Activated CD4-positive, alpha-beta T cell treated with anti-CD3 and anti-CD28 coated beads, Interleukin-2, amount 50 U/mL, for 16 hours (primary cell): Measurements from ENCODE around the gene TNNI3K.

ENCODE experiments used
- DNase-seq: peaks from one replicate; pipeline ENCODE4 v3.0.0-alpha.2; 2020

TNNI3K gene

GRCh38 chr1:74452035-74452434 lies 216.8 kb downstream of the TNNI3K start:
- DNase-seq: no peak

DNA sequence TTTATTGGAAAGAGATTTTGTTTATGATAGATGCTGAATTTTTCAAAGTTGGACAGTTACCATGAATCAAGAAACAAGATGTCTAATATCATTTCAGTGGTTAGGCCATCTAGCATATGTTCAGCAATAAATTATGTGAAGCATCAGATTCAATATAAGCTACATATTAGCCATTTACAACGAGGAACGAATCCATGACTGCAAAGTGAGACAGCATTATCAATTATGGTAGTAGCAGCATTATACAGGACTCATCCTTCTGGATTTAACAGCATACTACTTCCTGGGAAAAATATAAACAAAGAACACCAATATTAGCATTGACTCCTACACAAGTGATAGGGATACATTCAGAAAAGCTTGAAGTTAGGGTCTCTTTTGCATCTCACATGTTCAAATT lies 218.1 kb downstream of the TNNI3K start:
- DNase-seq: no peak

DNA sequence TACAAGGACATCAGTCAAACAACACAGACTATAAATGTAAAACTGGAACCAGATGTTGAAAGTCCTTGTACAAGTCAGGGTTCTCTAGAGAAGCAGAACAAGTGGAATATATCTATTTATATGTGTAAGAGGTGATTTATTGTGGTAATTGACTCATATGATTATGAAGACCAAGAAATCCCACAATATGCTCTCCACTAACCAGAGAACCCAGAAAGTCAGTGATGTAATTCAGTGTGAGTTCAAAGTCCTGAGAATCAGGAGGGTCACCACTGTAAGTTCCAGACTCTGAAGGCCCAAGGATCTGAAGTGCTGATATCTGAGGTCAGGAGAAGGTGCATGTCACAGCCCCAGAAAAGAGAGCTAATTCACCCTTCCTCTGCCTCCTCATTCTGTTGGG lies 220.2 kb downstream of the TNNI3K start:
- DNase-seq: no peak

DNA sequence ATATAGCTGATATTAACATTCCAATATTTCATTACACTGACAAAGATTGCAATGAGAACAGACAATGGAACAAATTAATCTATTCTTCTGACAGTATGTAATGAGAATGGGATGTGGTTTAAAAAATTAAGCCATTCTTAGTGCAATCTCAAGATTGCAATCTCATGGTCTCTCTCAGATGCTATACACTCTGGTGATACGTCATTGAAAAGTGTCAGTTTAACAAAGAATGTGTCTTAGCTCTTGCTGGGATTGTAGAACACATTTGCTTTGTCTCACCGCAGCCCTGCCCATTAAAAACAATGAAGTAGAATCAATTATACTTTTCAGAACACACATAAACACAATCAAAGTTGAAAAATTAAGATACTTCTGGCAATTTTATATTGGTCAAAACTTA lies 222.1 kb downstream of the TNNI3K start:
- DNase-seq: no peak

DNA sequence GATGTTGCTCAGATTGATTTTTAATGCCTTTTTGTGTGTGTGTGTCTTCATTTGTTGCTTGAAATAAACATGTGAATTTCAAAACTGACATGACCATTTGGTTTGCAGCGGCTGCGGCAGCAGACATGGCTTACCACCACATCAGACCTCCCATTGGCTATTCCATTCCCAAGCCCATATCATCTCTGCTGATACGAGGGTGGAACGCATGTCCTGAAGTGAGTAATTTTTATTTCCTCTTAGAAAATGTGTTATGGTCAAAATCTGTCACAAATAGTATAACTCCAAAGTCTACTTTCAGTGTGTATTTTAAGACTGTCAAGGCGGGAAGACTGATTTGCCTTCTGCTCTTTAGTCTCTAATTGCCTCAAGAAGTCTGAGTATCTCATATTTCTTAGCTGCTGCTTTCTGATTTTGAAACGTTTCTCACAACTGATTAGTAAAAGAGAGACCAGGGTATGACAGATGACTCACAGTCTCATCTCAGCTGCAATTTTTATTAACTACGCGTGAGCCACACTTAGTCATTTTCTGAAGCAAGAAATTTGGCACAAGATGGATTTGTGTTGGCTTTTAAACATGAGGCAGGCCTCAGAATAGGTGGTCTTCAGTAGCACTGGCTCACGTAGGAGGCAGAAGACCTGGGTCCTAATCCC lies 228.3 kb downstream of the TNNI3K start:
- DNase-seq: peak; percentile 74

- DNase-seq: no peak
These were observed 228.8 kb downstream of the TNNI3K start for GRCh38 chr1:74464037-74464436.

GRCh38 chr1:74465193-74465681 lies 230.1 kb downstream of the TNNI3K start:
- no peak for DNase-seq

GRCh38 chr1:74467786-74468377 lies 232.7 kb downstream of the TNNI3K start:
- no peak for DNase-seq

GRCh38 chr1:74468982-74469603 lies 233.9 kb downstream of the TNNI3K start:
- peak; percentile 20 for DNase-seq

GRCh38 chr1:74470251-74470650 lies 235.1 kb downstream of the TNNI3K start:
- DNase-seq: no peak

DNA sequence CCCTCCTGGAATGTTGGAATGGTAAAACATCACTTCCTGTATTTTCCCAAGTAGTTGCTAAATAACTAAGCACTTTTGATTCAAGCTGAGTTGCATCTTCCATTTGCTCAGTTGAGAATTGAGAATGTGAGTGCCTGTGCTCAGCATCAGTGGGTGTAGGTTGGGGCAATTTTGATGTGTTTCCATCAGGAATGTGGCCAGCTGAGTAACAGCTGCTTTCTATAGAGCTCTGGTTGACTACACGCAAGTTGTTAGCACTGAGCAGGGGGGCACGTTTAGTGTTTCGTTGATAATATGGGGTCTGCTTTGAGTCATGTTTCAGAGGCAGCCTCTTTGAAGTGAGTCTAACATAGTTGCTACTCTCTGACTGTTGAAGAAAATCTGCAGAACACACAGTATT lies 235.7 kb downstream of the TNNI3K start:
- DNase-seq: no peak

DNA sequence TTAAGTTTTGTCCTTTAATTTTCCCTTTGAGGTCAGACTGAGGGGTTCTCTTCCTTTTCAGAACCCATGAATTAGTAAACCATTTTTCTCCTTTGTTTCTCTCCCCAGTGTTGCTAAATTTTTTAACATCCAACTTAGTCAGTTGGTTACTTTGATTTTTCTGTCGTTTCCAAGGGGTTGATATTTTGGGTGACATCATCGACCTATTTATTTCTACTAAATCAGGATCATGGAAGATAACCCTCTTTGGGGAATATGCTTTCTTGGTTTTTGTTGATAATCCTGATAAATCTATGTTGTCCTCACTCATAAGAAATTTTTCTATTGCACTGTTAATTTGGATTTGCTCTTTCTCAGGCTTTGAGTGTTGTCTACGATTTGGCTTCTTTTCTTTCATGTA lies 236.3 kb downstream of the TNNI3K start:
- no peak for DNase-seq

DNA sequence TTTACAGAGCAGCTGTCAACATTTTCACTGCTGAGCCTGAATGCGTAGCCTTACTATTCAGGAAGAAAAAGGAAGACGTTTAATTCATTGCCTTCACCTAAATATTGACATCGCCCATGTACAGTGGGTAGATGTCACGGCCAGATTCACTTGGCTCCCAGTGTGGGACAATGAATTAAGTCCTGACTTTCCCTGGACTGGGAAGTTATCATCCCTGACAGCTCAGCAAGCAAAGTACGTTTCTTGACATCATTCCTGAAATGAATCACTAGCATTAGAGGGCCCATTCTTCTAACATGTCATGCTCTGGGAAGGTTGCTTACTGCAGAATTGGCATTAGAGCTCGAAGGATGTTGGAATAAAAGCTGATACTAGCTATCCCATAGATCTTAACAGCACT lies 239.4 kb downstream of the TNNI3K start:
- no peak for DNase-seq

- no peak for DNase-seq
These were observed 243.8 kb downstream of the TNNI3K start for GRCh38 chr1:74478979-74479378.

GRCh38 chr1:74480068-74480467 lies 244.9 kb downstream of the TNNI3K start:
- DNase-seq: no peak

- no peak for DNase-seq
These were observed 246.4 kb downstream of the TNNI3K start for GRCh38 chr1:74481607-74482006.

- no peak for DNase-seq
These were observed 250.4 kb downstream of the TNNI3K start for GRCh38 chr1:74485622-74486021.

DNA sequence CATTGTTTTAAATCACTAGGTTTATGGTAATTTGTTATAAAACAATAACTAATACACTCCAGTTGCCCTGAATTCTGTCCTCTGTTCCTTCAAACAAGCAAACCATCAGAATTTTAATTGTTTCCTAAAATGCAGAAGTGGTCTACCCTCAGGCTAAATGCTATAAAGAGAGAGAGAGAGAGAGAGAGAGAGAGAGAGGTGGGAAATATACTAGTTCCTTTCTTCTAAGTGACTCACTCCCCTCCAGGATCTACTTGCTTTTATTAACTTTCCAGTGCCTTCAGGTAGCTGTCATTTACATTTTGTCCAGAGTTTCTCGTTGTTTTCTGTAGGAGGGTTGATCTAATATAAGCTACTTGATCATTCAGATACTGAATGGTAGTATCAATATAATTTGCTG lies 250.8 kb downstream of the TNNI3K start:
- DNase-seq: no peak

DNA sequence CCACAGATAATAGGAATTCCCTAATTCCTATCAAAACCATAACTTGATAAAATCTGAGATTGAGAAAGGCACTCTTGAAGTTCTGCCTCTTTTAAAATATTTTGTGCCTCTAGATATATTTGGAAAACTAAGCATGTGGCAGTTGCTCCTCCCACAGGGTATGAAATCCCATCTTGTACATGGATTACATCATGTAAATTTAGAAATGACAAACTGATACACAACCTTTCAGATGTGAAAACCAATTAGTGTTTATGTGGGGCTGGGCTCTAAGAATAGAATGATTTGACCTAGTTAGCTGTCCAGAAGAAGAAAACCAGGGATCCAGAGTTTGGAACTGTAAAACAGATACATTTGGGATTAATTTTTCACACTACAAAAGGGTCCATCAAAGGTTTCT lies 261.5 kb downstream of the TNNI3K start:
- DNase-seq: no peak

DNA sequence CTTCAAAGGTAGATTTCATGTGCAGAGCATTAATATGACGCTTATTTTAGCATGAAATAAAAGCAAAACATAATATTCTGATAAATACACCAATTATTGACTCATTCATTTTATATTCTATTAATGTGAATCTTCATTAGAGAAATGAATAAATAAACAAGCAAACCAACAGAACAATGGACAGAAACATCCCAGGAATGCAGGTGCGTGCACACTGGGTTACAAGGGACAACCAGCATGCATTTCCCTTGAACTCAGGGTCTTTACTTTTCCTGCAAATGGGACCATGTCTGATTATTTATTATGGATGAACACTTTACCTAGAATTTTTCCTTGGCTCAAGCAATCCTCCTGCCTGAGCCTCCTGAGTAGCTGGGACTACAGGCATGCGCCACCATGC lies 263.7 kb downstream of the TNNI3K start:
- no peak for DNase-seq

DNA sequence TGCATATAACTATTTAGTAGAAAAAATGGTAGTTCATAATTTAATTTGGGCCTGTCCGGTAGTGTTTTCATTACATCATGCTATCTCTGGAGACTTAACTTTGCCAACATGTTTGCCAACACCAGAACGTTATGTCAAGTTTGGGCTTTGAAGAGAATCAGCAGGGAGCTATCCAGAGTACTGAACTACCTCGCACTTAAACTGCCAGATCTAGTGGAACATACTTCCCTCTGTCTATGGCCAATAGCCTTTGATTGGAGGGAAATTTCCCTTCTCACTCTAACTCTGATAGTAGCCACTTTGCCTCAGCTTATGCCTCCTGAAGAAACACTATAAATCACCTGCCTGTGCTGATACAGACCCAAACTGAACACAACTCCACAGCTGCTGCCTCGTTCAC lies 267.2 kb downstream of the TNNI3K start:
- DNase-seq: no peak

GRCh38 chr1:74502858-74503257 lies 267.7 kb downstream of the TNNI3K start:
- no peak for DNase-seq

DNA sequence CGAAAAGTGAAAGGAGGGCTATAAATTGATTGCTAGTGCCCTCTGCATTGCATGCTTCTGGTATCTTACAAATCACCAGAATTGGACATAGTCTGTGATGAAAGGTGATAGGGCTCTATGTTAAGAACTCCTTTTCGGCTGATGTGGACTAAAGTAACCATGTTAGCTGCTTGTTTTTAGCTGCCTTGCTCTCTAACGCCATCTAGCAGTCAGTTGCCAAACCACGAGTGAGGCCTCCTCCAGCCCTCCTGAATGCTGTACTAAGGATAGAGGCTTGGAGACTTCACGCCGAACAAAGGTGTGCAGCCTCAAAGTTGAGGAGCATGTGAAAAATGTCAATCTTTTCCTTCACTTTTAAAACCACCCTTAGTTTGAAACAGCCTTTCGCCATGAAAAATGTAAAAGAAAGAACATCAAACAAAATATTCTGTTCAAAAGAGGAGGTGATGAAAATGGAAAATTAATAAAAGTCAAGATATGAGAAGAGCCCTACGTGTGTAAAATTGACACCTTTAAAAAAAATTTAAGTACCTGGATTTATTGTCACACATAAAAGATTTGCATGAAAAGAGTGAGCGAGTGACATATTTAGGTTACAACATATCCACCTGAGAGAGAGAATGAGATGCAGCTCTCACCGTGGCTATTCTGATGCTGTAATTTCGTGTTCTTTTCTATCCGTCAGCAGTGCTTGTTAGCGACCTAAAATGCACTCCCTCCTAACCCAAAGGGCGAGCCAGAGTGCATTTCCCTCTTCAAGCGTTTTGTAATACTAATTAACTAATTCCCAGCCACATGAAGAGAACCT lies 269.1 kb downstream of the TNNI3K start:
- peak; percentile 54 for DNase-seq
